Amniotic epithelial cell (primary cell): Measurements from ENCODE around the gene MSH3.
"Not testable (repeated sequence)": the region's sequence is repeated elsewhere in the genome, so short reads cannot be mapped to it uniquely, and the experiment has no call there.

Experiments used
- DNase-seq: peaks from one replicate; pipeline ENCODE4 v3.0.0-alpha.2; 2010; ENCODE audit warnings: low read depth

The MSH3 gene

GRCh38 chr5:80796846-80797245 lies 142.4 kb downstream of the MSH3 start:
- no peak for DNase-seq

DNA sequence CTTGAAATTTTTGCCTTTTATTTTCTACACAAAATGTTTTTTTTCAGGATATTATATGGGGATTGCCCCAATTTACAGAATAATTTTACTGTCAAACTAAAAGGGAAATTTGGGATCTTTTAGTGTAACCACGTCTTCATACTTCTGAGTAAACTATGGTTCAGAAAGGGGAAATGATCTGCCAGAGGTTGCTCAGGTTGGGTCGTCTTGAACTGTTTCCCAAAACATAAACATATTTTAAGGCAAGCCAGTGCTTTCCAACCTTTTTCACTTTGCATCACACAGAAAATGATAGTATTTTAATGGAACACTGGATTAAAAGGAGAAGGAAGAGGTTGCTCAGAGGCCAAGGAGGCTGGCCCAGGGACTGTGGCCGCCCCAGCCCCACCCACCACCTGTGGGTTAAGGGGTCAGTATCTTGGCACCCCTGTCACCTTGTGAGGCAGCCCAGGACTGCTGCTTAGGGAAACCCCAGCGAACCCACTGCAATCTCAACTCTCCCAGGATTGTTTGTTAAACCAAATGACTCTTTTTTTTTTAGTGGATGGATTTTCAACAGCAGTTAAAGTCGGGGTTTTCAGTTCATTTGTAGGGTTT lies 143.1 kb downstream of the MSH3 start:
- no peak for DNase-seq

- peak; percentile 7 for DNase-seq
Measured at GRCh38 chr5:80798166-80798565, 143.7 kb downstream of the MSH3 start.

DNA sequence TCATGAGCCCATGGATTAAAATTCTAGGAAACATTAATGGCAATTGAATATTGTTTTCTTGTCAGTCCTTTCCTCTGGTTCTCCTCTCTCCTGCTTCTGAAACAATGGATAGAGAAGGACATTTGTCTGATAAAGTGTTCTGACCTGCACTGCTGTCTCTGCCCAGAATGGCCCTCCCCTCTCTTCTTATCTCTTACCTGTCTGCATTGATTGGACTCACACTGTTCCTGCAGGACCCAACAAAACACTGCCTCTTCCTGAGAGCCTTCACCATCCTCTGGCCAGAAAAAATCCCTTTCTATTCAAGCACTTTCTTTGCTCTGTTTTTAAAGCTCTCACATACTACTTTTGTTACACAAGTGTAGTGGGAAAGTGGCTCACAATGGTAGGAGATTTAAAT lies 144.2 kb downstream of the MSH3 start:
- DNase-seq = no peak

DNA sequence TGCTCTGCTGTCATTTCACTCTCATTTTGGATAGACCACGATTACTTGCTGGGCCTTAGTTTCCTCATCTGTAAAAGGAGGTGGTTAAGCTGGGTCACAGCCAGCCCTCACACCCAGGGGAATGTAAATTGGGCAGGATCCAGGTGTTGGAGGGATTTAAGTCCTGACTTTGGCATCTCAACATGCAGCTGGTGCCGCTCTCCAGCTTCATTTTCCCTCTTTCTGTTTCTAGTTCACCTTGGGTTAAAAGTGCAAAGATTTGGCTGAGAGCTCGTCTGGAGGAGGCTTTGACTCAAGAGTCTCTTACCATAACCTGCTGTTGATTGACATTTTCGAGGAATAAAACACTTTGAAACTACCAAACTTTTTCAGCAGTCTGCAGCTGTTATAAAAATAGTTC lies 144.6 kb downstream of the MSH3 start:
- DNase-seq = no peak

GRCh38 chr5:80799573-80799972 lies 145.1 kb downstream of the MSH3 start:
- DNase-seq = no peak

DNA sequence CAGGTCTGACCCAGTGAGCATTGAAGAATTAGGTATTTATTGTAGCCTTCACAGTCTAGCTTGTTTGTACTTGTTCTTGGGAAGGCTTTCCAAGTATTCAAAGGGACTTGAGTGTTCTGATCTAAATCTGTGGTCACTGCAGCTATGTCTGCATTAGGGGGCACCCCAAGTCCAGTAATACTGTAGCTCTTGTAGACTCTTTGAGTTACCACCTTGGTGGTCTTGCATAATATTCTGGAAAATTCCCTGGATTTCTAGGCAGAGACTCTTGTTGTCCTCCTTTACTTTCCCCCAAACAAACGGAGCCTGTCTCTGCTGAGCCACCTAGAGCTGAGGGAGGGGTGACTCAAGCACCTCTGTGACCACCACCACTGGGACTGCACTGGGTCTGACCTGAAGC lies 149.9 kb downstream of the MSH3 start:
- DNase-seq = peak; percentile 8

DNA sequence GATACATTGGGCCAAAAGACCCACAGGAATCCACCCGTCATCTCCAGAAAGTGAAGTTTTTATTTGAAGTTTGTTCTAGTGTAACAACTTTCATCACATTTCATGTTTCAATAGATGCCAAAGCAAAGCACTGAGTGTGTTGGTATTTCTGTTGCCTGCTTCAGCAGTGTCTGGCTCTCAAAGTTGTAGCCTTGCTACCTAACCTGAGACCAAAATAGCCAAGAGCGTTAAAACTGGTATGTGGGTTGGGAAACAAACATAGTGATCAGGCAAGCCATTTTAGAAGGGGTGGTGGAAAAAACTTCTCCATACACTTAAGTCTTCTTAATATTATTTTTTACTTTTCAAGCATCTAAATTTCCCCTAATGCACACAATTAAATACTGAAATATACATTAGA lies 150.6 kb downstream of the MSH3 start:
- DNase-seq = no peak

DNA sequence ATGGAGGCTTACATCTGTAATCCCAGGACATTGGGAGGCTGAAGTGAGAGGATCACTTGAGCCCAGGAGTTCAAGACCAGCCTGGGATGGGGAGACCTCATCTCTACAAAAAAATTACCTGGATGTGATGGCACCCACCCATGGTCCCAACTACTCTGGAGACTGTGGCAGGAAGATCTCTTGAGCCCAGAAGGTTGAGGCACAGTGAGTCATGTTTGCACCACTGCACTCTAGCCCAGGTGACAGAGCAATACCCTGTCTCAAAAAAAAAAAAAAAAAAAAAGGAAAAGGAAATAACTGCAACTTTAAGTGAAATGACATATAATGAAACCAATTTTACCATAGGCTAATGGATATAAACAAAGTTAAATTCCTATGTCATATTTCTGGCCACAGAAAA lies 152.5 kb downstream of the MSH3 start:
- no peak for DNase-seq

- DNase-seq = no peak
Measured at GRCh38 chr5:80809451-80809850, 155.0 kb downstream of the MSH3 start.

- DNase-seq = no peak
Measured at GRCh38 chr5:80810425-80810824, 156.0 kb downstream of the MSH3 start.

- DNase-seq = no peak
Measured at GRCh38 chr5:80816590-80816989, 162.1 kb downstream of the MSH3 start.

GRCh38 chr5:80820685-80821084 lies 166.2 kb downstream of the MSH3 start:
- DNase-seq = no peak

DNA sequence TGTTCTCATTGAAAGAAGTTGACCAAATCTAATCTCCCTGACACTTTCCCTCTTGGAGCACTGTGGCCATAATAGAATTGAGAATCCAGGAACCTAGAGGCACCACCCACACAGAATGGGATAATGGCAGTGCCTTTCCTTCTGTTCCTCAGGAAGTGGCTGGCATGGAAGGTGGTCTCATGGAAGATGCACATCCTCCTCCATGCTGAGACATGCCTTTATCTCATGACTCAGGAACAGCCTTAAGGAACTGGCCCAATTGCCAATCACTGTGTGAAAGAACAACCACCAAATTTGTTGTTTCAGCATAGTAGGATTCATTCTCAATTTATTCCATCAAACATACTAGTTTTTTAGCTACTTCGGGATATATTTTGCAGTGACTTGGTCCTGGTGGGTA lies 168.2 kb downstream of the MSH3 start:
- DNase-seq = no peak

- DNase-seq = not testable (repeated sequence)
Measured at GRCh38 chr5:80824159-80824558, 169.7 kb downstream of the MSH3 start.

GRCh38 chr5:80825786-80826460 lies 171.5 kb downstream of the MSH3 start:
- DNase-seq = no peak

GRCh38 chr5:80834710-80835109 lies 180.3 kb downstream of the MSH3 start:
- DNase-seq = peak; percentile 13

- no peak for DNase-seq
Measured at GRCh38 chr5:80835128-80835527, 180.7 kb downstream of the MSH3 start.

GRCh38 chr5:80837679-80838078 lies 183.2 kb downstream of the MSH3 start:
- DNase-seq = no peak

DNA sequence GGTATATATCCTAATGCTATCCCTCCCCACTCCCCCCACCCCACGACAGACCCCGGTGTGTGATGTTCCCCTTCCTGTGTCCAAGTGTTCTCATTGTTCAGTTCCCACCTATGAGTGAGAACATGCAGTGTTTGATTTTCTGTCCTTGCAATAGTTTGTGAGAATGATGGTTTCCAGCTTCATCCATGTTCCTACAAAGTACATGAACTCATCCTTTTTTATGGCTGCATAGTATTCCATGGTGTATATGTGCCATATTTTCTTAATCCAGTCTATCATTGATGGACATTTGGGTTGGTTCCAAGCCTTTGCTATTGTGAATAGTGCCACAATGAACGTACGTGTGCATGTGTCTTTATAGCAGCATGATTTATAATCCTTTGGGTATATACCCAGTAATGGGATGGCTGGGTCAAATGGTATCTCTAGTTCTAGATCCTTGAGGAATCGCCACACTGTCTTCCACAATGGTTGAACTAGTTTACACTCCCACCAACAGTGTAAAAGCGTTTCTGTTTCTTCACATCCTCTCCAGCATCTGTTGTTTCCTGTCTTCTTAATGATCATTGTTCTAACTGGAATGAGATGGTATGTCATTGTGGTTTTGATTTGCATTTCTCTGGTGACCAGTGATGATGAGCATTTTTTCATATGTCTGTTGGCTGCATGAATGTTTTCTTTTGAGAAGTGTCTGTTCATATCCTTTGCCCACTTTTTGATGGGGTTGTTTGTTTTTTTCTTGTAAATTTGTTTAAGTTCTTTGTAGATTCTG lies 186.8 kb downstream of the MSH3 start:
- DNase-seq = not testable (repeated sequence)

DNA sequence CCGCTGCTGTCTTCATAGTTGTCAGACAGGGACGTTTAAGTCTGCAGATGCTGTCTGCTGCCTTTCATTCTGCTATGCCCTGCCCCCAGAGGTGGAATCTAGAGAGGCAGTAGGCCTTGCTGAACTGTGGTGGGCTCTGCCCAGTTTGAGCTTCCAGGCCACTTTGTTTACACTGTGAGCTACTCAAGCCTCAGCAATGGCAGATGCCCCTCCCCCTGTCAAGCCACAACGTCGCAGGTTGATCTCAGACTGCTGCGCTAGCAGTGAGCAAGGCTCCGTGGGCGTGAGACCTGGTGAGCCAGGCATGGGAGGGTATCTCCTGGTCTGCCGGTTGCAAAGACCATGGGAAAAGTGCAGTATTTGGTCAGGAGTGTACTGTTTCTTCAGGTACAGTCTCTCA lies 192.0 kb downstream of the MSH3 start:
- DNase-seq = not testable (repeated sequence)

- DNase-seq = not testable (repeated sequence)
Measured at GRCh38 chr5:80850168-80850567, 195.7 kb downstream of the MSH3 start.
